DND-41 (cell line): ENCODE data around the gene DNAH10.

Experiments used
- EZH2 ChIP-seq: IDR thresholded peaks from 3 replicates; pipeline ENCODE4 v1.6.1; 2012; ENCODE audit warnings: borderline replicate concordance, low read depth, mild to moderate bottlenecking, moderate library complexity, low read length, inconsistent platforms; ENCODE audit not compliant: severe bottlenecking
- TF ChIP-seq, protein P1 (sequence below): IDR thresholded peaks from 2 replicates; pipeline ENCODE4 v1.5.1; 2012; ENCODE audit warnings: borderline replicate concordance, low read length, moderate library complexity, mild to moderate bottlenecking; ENCODE audit not compliant: poor library complexity, severe bottlenecking; ENCODE audit errors: extremely low read depth

DNA sequence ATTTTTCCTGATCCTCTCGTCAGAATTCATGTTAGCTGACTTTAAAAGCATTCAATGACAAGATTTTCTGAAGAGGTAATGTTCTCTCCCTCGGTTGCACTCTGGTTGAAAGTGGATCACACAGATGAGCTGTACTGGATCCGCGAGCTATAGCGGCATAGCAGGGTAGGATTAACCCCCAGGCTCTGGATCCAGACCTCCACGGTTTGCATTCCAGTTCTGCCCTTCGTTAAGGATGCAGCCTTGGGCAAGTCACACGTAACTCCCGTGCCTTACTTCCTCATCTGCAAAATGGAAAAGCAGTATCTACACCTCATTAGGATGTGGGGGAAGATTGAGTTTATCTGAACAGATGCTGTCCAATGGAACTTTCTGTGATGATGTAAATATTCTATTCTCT lies 196.8 kb downstream of the DNAH10 start:
- TF ChIP-seq, protein P1, sequence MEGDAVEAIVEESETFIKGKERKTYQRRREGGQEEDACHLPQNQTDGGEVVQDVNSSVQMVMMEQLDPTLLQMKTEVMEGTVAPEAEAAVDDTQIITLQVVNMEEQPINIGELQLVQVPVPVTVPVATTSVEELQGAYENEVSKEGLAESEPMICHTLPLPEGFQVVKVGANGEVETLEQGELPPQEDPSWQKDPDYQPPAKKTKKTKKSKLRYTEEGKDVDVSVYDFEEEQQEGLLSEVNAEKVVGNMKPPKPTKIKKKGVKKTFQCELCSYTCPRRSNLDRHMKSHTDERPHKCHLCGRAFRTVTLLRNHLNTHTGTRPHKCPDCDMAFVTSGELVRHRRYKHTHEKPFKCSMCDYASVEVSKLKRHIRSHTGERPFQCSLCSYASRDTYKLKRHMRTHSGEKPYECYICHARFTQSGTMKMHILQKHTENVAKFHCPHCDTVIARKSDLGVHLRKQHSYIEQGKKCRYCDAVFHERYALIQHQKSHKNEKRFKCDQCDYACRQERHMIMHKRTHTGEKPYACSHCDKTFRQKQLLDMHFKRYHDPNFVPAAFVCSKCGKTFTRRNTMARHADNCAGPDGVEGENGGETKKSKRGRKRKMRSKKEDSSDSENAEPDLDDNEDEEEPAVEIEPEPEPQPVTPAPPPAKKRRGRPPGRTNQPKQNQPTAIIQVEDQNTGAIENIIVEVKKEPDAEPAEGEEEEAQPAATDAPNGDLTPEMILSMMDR, result no peak
- TF ChIP-seq EZH2, result no peak
